Measurements from ENCODE around the gene MPDU1. TPM values are rescaled to one million over a fixed set of nuclear protein-coding genes. Genes with fewer than 3 reads are reported as not detected.
A peak's percentile ranks its signal among the peaks of the same experiment; 100 is the strongest.

Gene MPDU1
- total and polyA plus RNA-seq, 2 of the 13 experiments (the other 11 are each of a cell fraction or from before 2014, with no cell fraction given) = 112 to 167 TPM

GRCh38 chr17:7583253-7584109, at the start of gene MPDU1 (continued):
- TF ChIP-seq ATF3 (CRISPR knock-in tag; IDR thresholded peaks at IDR 0.05) (no peak), MLX (CRISPR knock-in tag; IDR thresholded peaks at IDR 0.05) (0 out of 2 replicates have a peak, but pooled peaks have one; percentile 4), ZNF20 (CRISPR knock-in tag; IDR thresholded peaks at IDR 0.05) (no peak), ZBTB43 (CRISPR knock-in tag; conservative IDR thresholded peaks at IDR 0.05) (peak; percentile 62; the same call in 1 of the 2 replicates), ZNF383 (CRISPR knock-in tag; IDR thresholded peaks at IDR 0.05; ENCODE audit: borderline replicate concordance) (no peak), ZNF543 (CRISPR knock-in tag; IDR thresholded peaks at IDR 0.05) (peak; percentile 34; the same call in 1 of the 2 replicates), ZNF576 (CRISPR knock-in tag; IDR thresholded peaks at IDR 0.05) (no peak), BCLAF1 (IDR thresholded peaks at IDR 0.05) (no peak), SNRNP70 (IDR thresholded peaks at IDR 0.05; ENCODE audit: low read depth, low read length) (no peak), ZNF138 (CRISPR knock-in tag; IDR thresholded peaks at IDR 0.05; ENCODE audit: low read depth) (no peak; the same call in 1 of the 2 replicates), ZBTB34 (CRISPR knock-in tag; IDR thresholded peaks at IDR 0.05) (0 out of 2 replicates have a peak, but pooled peaks have one; percentile 73), RBAK (CRISPR knock-in tag; IDR thresholded peaks at IDR 0.05) (no peak), ATF6 (CRISPR knock-in tag; conservative IDR thresholded peaks at IDR 0.05) (no peak), GPN1 (CRISPR knock-in tag; IDR thresholded peaks at IDR 0.05; ENCODE audit: borderline replicate concordance) (no peak), ZNF501 (CRISPR knock-in tag; IDR thresholded peaks at IDR 0.05) (peak; percentile 86), SKIL (CRISPR knock-in tag; IDR thresholded peaks at IDR 0.05; ENCODE audit: borderline replicate concordance) (no peak)

Data from HepG2 (cell line).